Measurements from ENCODE around the gene PGAM2. TPM values are rescaled to one million over a fixed set of nuclear protein-coding genes. Genes with fewer than 3 reads are reported as not detected.

PGAM2 gene
- total and polyA plus RNA-seq, 2 of the 4 experiments (the other 2 are of a cell fraction) = not detected

GRCh38 chr7:44076101-44076895 is 10.9 kb upstream of the PGAM2 start:
- H3K9ac ChIP-seq (ENCODE audit: low read depth, low read length) = no peak overlapping the region
- H3K79me1 ChIP-seq (ENCODE audit: low read depth in 1 of 2, low read length in 2 of 2) = peaks cover 5 to 22% of the 10 kb centered on the region in 2 experiments; a peak in 3 of 4 replicates
- H2BK5ac ChIP-seq (ENCODE audit: low read depth, low read length, poor library complexity, severe bottlenecking) = no peak overlapping the region
- H2BK120ac ChIP-seq (ENCODE audit: low read depth, low read length) = no peak overlapping the region
- H4K91ac ChIP-seq (ENCODE audit: insufficient read depth, low read depth, low read length) = no peak overlapping the region
- H3K27ac ChIP-seq (ENCODE audit: insufficient read depth, low read length) = no peak overlapping the region
- WGBS, 2 experiments (ENCODE audit: extremely low coverage in 2 of 2, insufficient read length in 1 of 2) = no CpG with 5 or more reads among the region's 20 CpGs
- DNase-seq (no peak), ATAC-seq (ENCODE audit: low read depth) (no peak)
- ChIA-PET POLR2A (ENCODE audit: unreplicated experiment) (no interaction called here), CTCF (no interaction called here)
- H3K36me3 ChIP-seq (ENCODE audit: control insufficient read depth, insufficient read depth, low read length) = peaks cover 60% of the 10 kb centered on the region
- in situ Hi-C loops (cut with MboI; ENCODE audit: low sequenced_read_pairs) (no loop called here), intact Hi-C loops (cut with micrococcal nuclease) (no loop called here), dilution Hi-C loops (cut with HindIII; ENCODE audit: low sequenced_read_pairs, unreplicated experiment) (no loop called here)
- no peak overlapping the region for H3K14ac ChIP-seq (replicated peaks; ENCODE audit: low read depth, low read length)
- H3K4me2 ChIP-seq (ENCODE audit: low read depth, low read length) = no peak overlapping the region
- no TSS peak for BruUV-seq (replicated peaks)
- H4K5ac ChIP-seq (ENCODE audit: low read depth, low read length) = no peak overlapping the region
- H3K4ac ChIP-seq (ENCODE audit: low read depth, low read length) = no peak overlapping the region
- no peak overlapping the region for H2AK5ac ChIP-seq (ENCODE audit: low read depth, low read length)
- H3K56ac ChIP-seq (ENCODE audit: extremely low read depth, insufficient read depth, low read length) = no peak overlapping the region
- no peak overlapping the region for H3K18ac ChIP-seq (ENCODE audit: low read depth, low read length)
- H3K9me1 ChIP-seq (ENCODE audit: insufficient read depth, low read length) = peaks cover 7% of the 10 kb centered on the region
- no peaks in the 10 kb centered on the region for H3K9me3 ChIP-seq (ENCODE audit: control insufficient read depth, insufficient read depth, low read length)
- H2AK9ac ChIP-seq (replicated peaks; ENCODE audit: low read depth, low read length, poor library complexity) = no peak overlapping the region
- peaks cover 10% of the 10 kb centered on the region for H3K4me1 ChIP-seq (ENCODE audit: control insufficient read depth, insufficient read depth, low read length)
- no peak overlapping the region for H4K8ac ChIP-seq (ENCODE audit: low read depth in 2 of 2, low read length in 2 of 2)
- no peak overlapping the region for H2AFZ ChIP-seq (replicated peaks; ENCODE audit: low read length, poor library complexity)
- TF ChIP-seq SMC3 (IDR thresholded peaks at IDR 0.05; ENCODE audit: low read depth, low read length) = no peak
- no peak for TF ChIP-seq CHD1 (IDR thresholded peaks at IDR 0.05; ENCODE audit: low read depth, low read length)
- no peak for TF ChIP-seq NFE2L2 (IDR thresholded peaks at IDR 0.05; ENCODE audit: low read depth, low read length)
- TF ChIP-seq CTCF (conservative IDR thresholded peaks at IDR 0.05; ENCODE audit: low read depth, low read length) = no peak
- no peak for TF ChIP-seq RAD21 (IDR thresholded peaks at IDR 0.05; ENCODE audit: low read length)
- TF ChIP-seq FOS (IDR thresholded peaks at IDR 0.05; ENCODE audit: low read depth, low read length) = no peak
- TF ChIP-seq USF2 (IDR thresholded peaks at IDR 0.05; ENCODE audit: low read depth, low read length) = no peak
- no peak overlapping the region for H2BK15ac ChIP-seq (ENCODE audit: low read depth, low read length)
- no peak overlapping the region for H2BK20ac ChIP-seq (ENCODE audit: low read depth, low read length)
- no peak overlapping the region for H3K23ac ChIP-seq (ENCODE audit: low read depth, low read length)
- no peaks in the 10 kb centered on the region for H3K27me3 ChIP-seq (ENCODE audit: control insufficient read depth, insufficient read depth, low read length)
- H4K20me1 ChIP-seq (ENCODE audit: insufficient read depth, low read length) = no peaks in the 10 kb centered on the region; the same call in 1 of the 2 replicates
- no peak overlapping the region for H3K4me3 ChIP-seq (ENCODE audit: insufficient read depth, low read depth, low read length)
